ENCODE results near the gene PDLIM3.

DNA sequence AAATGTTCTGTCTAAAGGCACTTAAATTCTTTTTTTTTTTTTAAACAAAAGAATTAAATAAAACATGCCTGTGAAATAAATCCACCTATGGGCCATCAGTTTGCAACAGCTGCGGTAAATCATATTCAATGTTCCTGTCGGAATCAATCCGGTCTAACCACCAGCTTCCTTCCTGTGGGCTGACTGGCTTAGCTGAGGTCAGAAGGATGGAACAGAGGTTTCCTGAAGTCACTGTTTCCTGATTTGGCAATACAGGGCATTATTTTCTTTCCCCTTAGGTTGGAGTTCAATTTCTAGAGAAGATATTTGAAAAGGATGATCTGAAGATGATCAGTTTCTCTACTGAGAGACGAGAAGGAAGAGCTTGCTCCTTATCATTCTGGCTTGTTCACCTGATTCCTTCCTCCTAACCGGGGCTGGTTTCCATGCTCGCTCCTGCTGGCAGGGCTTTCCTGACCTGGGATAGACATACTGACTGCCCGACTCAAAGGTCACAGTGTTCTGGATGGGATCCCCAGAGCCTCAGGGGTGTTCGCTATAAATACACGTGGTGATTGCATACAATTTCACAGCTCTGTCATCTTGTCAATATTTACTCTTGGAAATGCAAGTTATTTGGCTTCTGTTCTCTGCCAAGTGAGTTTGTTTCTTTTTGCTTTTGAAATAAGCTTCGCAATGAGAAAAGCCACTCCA is 21.7 kb downstream of the PDLIM3 start:
- TF ChIP-seq EP300 (IDR thresholded peaks at IDR 0.05) = no peak
- TF ChIP-seq, protein P1, sequence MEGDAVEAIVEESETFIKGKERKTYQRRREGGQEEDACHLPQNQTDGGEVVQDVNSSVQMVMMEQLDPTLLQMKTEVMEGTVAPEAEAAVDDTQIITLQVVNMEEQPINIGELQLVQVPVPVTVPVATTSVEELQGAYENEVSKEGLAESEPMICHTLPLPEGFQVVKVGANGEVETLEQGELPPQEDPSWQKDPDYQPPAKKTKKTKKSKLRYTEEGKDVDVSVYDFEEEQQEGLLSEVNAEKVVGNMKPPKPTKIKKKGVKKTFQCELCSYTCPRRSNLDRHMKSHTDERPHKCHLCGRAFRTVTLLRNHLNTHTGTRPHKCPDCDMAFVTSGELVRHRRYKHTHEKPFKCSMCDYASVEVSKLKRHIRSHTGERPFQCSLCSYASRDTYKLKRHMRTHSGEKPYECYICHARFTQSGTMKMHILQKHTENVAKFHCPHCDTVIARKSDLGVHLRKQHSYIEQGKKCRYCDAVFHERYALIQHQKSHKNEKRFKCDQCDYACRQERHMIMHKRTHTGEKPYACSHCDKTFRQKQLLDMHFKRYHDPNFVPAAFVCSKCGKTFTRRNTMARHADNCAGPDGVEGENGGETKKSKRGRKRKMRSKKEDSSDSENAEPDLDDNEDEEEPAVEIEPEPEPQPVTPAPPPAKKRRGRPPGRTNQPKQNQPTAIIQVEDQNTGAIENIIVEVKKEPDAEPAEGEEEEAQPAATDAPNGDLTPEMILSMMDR (IDR thresholded peaks at IDR 0.05) = no peak
- TF ChIP-seq POLR2A (IDR thresholded peaks at IDR 0.05; ENCODE audit: low read depth) = no peak
- TF ChIP-seq POLR2AphosphoS5 (IDR thresholded peaks at IDR 0.05) = peak; percentile 34 to 57

Measured in esophagus muscularis mucosa (tissue), 4 donors.